Hepatocyte (in vitro differentiated cells): ENCODE data around the gene IQGAP2.

Source experiments
- EZH2phosphoT487 ChIP-seq: fragments of 200-600 bp; sonication (generic); IDR thresholded peaks from one replicate; pipeline ENCODE4 v1.6.1; 2018; ENCODE audit warnings: antibody characterized with exemption, mild to moderate bottlenecking, low read depth, moderate library complexity; ENCODE audit not compliant: unreplicated experiment, severe bottlenecking
- TF ChIP-seq, protein P1 (sequence below): fragments of 200-600 bp; sonication (generic); IDR thresholded peaks from 2 replicates; pipeline ENCODE4 v1.5.1; 2016; ENCODE audit warnings: antibody characterized with exemption, mild to moderate bottlenecking; ENCODE audit not compliant: poor library complexity

DNA sequence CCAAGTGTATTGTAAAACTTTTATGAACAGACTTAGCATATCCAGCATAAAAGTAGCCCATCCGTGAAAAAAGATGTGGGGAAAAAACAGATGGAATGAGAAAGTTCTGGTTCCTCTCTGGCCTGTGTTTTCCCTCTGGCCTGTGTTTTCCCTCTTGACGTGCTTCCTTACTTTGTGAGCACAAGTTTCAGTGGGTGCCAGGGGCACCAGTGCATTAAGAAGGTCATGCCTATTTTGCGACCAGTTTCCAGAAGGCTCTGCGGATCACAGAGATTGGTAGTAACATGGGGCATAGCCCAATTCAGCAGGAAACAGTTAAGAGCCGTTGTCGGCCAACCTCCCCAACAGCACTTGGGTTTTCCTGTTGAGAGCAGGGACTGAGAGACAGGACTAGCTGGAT, 43.7 kb downstream of the IQGAP2 start:
- TF ChIP-seq, protein P1, sequence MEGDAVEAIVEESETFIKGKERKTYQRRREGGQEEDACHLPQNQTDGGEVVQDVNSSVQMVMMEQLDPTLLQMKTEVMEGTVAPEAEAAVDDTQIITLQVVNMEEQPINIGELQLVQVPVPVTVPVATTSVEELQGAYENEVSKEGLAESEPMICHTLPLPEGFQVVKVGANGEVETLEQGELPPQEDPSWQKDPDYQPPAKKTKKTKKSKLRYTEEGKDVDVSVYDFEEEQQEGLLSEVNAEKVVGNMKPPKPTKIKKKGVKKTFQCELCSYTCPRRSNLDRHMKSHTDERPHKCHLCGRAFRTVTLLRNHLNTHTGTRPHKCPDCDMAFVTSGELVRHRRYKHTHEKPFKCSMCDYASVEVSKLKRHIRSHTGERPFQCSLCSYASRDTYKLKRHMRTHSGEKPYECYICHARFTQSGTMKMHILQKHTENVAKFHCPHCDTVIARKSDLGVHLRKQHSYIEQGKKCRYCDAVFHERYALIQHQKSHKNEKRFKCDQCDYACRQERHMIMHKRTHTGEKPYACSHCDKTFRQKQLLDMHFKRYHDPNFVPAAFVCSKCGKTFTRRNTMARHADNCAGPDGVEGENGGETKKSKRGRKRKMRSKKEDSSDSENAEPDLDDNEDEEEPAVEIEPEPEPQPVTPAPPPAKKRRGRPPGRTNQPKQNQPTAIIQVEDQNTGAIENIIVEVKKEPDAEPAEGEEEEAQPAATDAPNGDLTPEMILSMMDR: no peak
- TF ChIP-seq EZH2phosphoT487: no peak
